Measurements from ENCODE around the gene HNF4A. TPM values are rescaled to one million over a fixed set of nuclear protein-coding genes. Genes with fewer than 3 reads are reported as not detected.

HNF4A gene
- total RNA-seq, 6 experiments from 2014 or later: 101 to 255 (median 157) TPM

GRCh38 chr20:44394702-44395460 is 39.4 kb downstream of the HNF4A start:
- peak in 2 of 3 donors; percentile 83 to 92 for DNase-seq
- Histone ChIP-seq H3K4me3 (peak overlapping the region; percentile 32 to 72 (median 72)), H3K4me1 (peaks cover 0 to 57% (median 20%) of the 10 kb centered on the region in 4 donors), H3K9me3 (no peaks in the 10 kb centered on the region), H3K27me3 (no peaks in the 10 kb centered on the region), H3K36me3 (peaks cover 0 to 23% (median 4%) of the 10 kb centered on the region in 4 donors), H3K27ac (peak overlapping the region; percentile 83 to 97 (median 94))
- peak; percentile 42 for TF ChIP-seq POLR2A (IDR thresholded peaks at IDR 0.05)
- TF ChIP-seq CTCF (IDR thresholded peaks at IDR 0.05): no peak
- 23% methylated on average over 12 of the region's 15 CpGs for WGBS (ENCODE audit: insufficient coverage, low coverage, low lambda C conversion rate, missing lambda C conversion rate)
- peak in 1 of 4 donors; percentile 79 for ATAC-seq
- intact Hi-C loops (cut with DNase I): loop anchor here in 1 of 2 donors (5.0 kb wide), 1 partner anchor 67 kb away; no protein-coding TSS in a partner anchor

- peak overlapping the region; percentile 32 to 72 (median 72) for H3K4me3 ChIP-seq
- intact Hi-C loops (cut with DNase I): no loop called here
- peaks cover 0 to 55% (median 16%) of the 10 kb centered on the region in 4 donors for H3K4me1 ChIP-seq
- DNase-seq (peak in 2 of 3 donors; percentile 69 to 77), ATAC-seq (peak; percentile 15 to 35 (median 20))
- peaks cover 0 to 15% (median under 1%) of the 10 kb centered on the region in 4 donors for H3K36me3 ChIP-seq
- H3K27ac ChIP-seq: peak overlapping the region; percentile 83 to 97 (median 94)
- no peaks in the 10 kb centered on the region for H3K27me3 ChIP-seq
- H3K9me3 ChIP-seq: no peaks in the 10 kb centered on the region
- WGBS (ENCODE audit: insufficient coverage, low coverage, low lambda C conversion rate, missing lambda C conversion rate): 16% methylated on average over 8 of the region's 11 CpGs
- TF ChIP-seq POLR2A (IDR thresholded peaks at IDR 0.05): peak; percentile 40
- TF ChIP-seq CTCF (IDR thresholded peaks at IDR 0.05): no peak
Measured at GRCh38 chr20:44395461-44396340, 40.2 kb downstream of the HNF4A start.

- Histone ChIP-seq H3K27me3 (no peaks in the 10 kb centered on the region), H3K27ac (peak overlapping the region in 2 of 3 donors; percentile 94 to 97), H3K4me1 (peaks cover 0 to 47% (median 12%) of the 10 kb centered on the region in 4 donors), H3K9me3 (no peaks in the 10 kb centered on the region), H3K36me3 (peaks cover 0 to 6% (median 0%) of the 10 kb centered on the region in 4 donors), H3K4me3 (peak overlapping the region in 1 of 3 donors; percentile 72)
- TF ChIP-seq POLR2A (IDR thresholded peaks at IDR 0.05): no peak
- intact Hi-C loops (cut with DNase I): no loop called here
- 34% methylated on average over 7 of the region's 8 CpGs for WGBS (ENCODE audit: insufficient coverage, low coverage, low lambda C conversion rate, missing lambda C conversion rate)
- DNase-seq (no peak), ATAC-seq (no peak)
Measured at GRCh38 chr20:44396369-44397130, 41.1 kb downstream of the HNF4A start.

- no peak overlapping the region for H3K4me3 ChIP-seq
- H3K27me3 ChIP-seq: no peaks in the 10 kb centered on the region
- 78% methylated on average over 2 of the region's 2 CpGs for WGBS (ENCODE audit: insufficient coverage, low coverage, low lambda C conversion rate, missing lambda C conversion rate)
- H3K27ac ChIP-seq: no peak overlapping the region
- ATAC-seq (no peak), DNase-seq (no peak)
- no peaks in the 10 kb centered on the region for H3K9me3 ChIP-seq
- H3K4me1 ChIP-seq: peaks cover 0 to 35% (median 6%) of the 10 kb centered on the region in 4 donors
- intact Hi-C loops (cut with DNase I): no loop called here
- H3K36me3 ChIP-seq: peaks cover 0 to 10% (median 3%) of the 10 kb centered on the region in 4 donors
- TF ChIP-seq POLR2A (IDR thresholded peaks at IDR 0.05) (no peak), CTCF (IDR thresholded peaks at IDR 0.05) (no peak)
Measured at GRCh38 chr20:44398335-44398734, 42.8 kb downstream of the HNF4A start.
